ENCODE results near the gene CCDC192. TPM values are rescaled to one million over a fixed set of nuclear protein-coding genes. Genes with fewer than 3 reads are reported as not detected.

The CCDC192 gene
- total RNA-seq, 2 experiments from 2014 or later = not detected

GRCh38 chr5:127826011-127826410 is 122.8 kb downstream of the CCDC192 start:
- no peak for TF ChIP-seq CTCF (IDR thresholded peaks at IDR 0.05)
- no peaks in the 10 kb centered on the region for H3K36me3 ChIP-seq (ENCODE audit: insufficient read depth, low read length)
- no peaks in the 10 kb centered on the region for H3K27me3 ChIP-seq (ENCODE audit: control insufficient read depth in 1 of 2, insufficient read depth in 2 of 2, low read length in 2 of 2)
- intact Hi-C loops (cut with DNase I, micrococcal nuclease) = no loop called here
- no peak for DNase-seq
- no peaks in the 10 kb centered on the region for H3K4me1 ChIP-seq (ENCODE audit: insufficient read depth, low read length)
- Mint-ChIP-seq H3K9me3 (no peaks in the 10 kb centered on the region), H3K36me3 (ENCODE audit: low read depth) (no peaks in the 10 kb centered on the region), H3K4me1 (ENCODE audit: low read depth) (no peaks in the 10 kb centered on the region), H3K4me3 (no peak overlapping the region), H3K27me3 (peaks cover 17% of the 10 kb centered on the region), H3K27ac (no peak overlapping the region)
- no peak overlapping the region for H3K4me3 ChIP-seq (ENCODE audit: low read length)
- H3K27ac ChIP-seq (ENCODE audit: low read depth in 1 of 2, low read length in 2 of 2) = no peak overlapping the region
- ChIA-PET POLR2A (no interaction called here), CTCF (no interaction called here)
- no peaks in the 10 kb centered on the region for H3K9me3 ChIP-seq (ENCODE audit: control insufficient read depth in 1 of 2, insufficient read depth in 1 of 2, low read length in 2 of 2)
- no peak for ATAC-seq (ENCODE audit: poor library complexity)

- H3K36me3 ChIP-seq (ENCODE audit: insufficient read depth, low read length) = no peaks in the 10 kb centered on the region
- Mint-ChIP-seq H3K9me3 (no peaks in the 10 kb centered on the region), H3K4me1 (ENCODE audit: low read depth) (no peaks in the 10 kb centered on the region), H3K4me3 (no peak overlapping the region), H3K27me3 (peaks cover 17% of the 10 kb centered on the region), H3K36me3 (ENCODE audit: low read depth) (no peaks in the 10 kb centered on the region), H3K27ac (no peak overlapping the region)
- no peak overlapping the region for H3K4me3 ChIP-seq (ENCODE audit: low read length)
- POLR2A ChIA-PET = no interaction called here
- ATAC-seq (ENCODE audit: poor library complexity) (no peak), DNase-seq (no peak)
- no peaks in the 10 kb centered on the region for H3K4me1 ChIP-seq (ENCODE audit: insufficient read depth, low read length)
- no peak for TF ChIP-seq CTCF (IDR thresholded peaks at IDR 0.05)
- H3K27me3 ChIP-seq (ENCODE audit: control insufficient read depth in 1 of 2, insufficient read depth in 2 of 2, low read length in 2 of 2) = no peaks in the 10 kb centered on the region
- no peak overlapping the region for H3K27ac ChIP-seq (ENCODE audit: low read depth in 1 of 2, low read length in 2 of 2)
- no peaks in the 10 kb centered on the region for H3K9me3 ChIP-seq (ENCODE audit: control insufficient read depth in 1 of 2, insufficient read depth in 1 of 2, low read length in 2 of 2)
- intact Hi-C loops (cut with DNase I, micrococcal nuclease) = no loop called here
- CTCF ChIA-PET = no interaction called here
These were observed 124.3 kb downstream of the CCDC192 start for GRCh38 chr5:127827451-127827850.

GRCh38 chr5:127830157-127830556 is 127.0 kb downstream of the CCDC192 start:
- no peak for ATAC-seq (ENCODE audit: poor library complexity)
- intact Hi-C loops (cut with DNase I, micrococcal nuclease) = no loop called here
- POLR2A ChIA-PET = no interaction called here

More at GRCh38 chr5:127830157-127830556, 127.0 kb downstream of the CCDC192 start:
- Histone ChIP-seq H3K4me1 (ENCODE audit: insufficient read depth, low read length) (no peaks in the 10 kb centered on the region), H3K36me3 (ENCODE audit: insufficient read depth, low read length) (no peaks in the 10 kb centered on the region), H3K27ac (ENCODE audit: low read depth in 1 of 2, low read length in 2 of 2) (no peak overlapping the region), H3K27me3 (ENCODE audit: control insufficient read depth in 1 of 2, insufficient read depth in 2 of 2, low read length in 2 of 2) (no peaks in the 10 kb centered on the region), H3K9me3 (ENCODE audit: control insufficient read depth in 1 of 2, insufficient read depth in 1 of 2, low read length in 2 of 2) (no peaks in the 10 kb centered on the region), H3K4me3 (ENCODE audit: low read length) (no peak overlapping the region)
- no peaks in the 10 kb centered on the region for H3K36me3 Mint-ChIP-seq (ENCODE audit: low read depth)
- CTCF ChIA-PET = no interaction called here
- no peak overlapping the region for H3K4me3 Mint-ChIP-seq
- H3K9me3 Mint-ChIP-seq = no peaks in the 10 kb centered on the region
- H3K27me3 Mint-ChIP-seq = peaks cover 17% of the 10 kb centered on the region
- no peak overlapping the region for H3K27ac Mint-ChIP-seq
- H3K4me1 Mint-ChIP-seq (ENCODE audit: low read depth) = no peaks in the 10 kb centered on the region
- no peak for DNase-seq
- no peak for TF ChIP-seq CTCF (IDR thresholded peaks at IDR 0.05)

Data from CD4-positive, alpha-beta T cell (primary cell).